HG02571 (cell line): ENCODE measurements around the gene GOLIM4.

Source experiments
- ATAC-seq: cut with Tn5 transposase; IDR thresholded peaks from one replicate; pipeline ENCODE4 v1.9.1; 2021; ENCODE audit warnings: mild to moderate bottlenecking, moderate library complexity; ENCODE audit not compliant: unreplicated experiment

GOLIM4 gene

GRCh38 chr3:167998253-167998652 lies 97.5 kb downstream of the GOLIM4 start:
- no peak for ATAC-seq

- no peak for ATAC-seq
Measured at GRCh38 chr3:167996514-167996913, 99.2 kb downstream of the GOLIM4 start.

GRCh38 chr3:167992381-167992780 lies 103.3 kb downstream of the GOLIM4 start:
- no peak for ATAC-seq

- ATAC-seq = no peak
Measured at GRCh38 chr3:167991213-167991612, 104.5 kb downstream of the GOLIM4 start.

GRCh38 chr3:167989999-167990398 lies 105.7 kb downstream of the GOLIM4 start:
- no peak for ATAC-seq

- ATAC-seq = no peak
Measured at GRCh38 chr3:167989066-167989465, 106.7 kb downstream of the GOLIM4 start.

GRCh38 chr3:167983583-167983982 lies 112.1 kb downstream of the GOLIM4 start:
- ATAC-seq = no peak

GRCh38 chr3:167978486-167978885 lies 117.2 kb downstream of the GOLIM4 start:
- ATAC-seq = no peak

- ATAC-seq = no peak
Measured at GRCh38 chr3:167978071-167978470, 117.7 kb downstream of the GOLIM4 start.

- ATAC-seq = no peak
Measured at GRCh38 chr3:167976516-167977361, 119.0 kb downstream of the GOLIM4 start.

GRCh38 chr3:167973901-167974300 lies 121.8 kb downstream of the GOLIM4 start:
- ATAC-seq = no peak

- ATAC-seq = no peak
Measured at GRCh38 chr3:167973046-167973445, 122.7 kb downstream of the GOLIM4 start.

- no peak for ATAC-seq
Measured at GRCh38 chr3:167972502-167972901, 123.2 kb downstream of the GOLIM4 start.

- no peak for ATAC-seq
Measured at GRCh38 chr3:167969548-167969947, 126.2 kb downstream of the GOLIM4 start.

GRCh38 chr3:167967257-167968036 lies 128.3 kb downstream of the GOLIM4 start:
- ATAC-seq = no peak
